ENCODE measurements around the gene CGB7.

- TF ChIP-seq CTCF (IDR thresholded peaks at IDR 0.05) (no peak), POLR2A (IDR thresholded peaks at IDR 0.05) (no peak), POLR2AphosphoS5 (IDR thresholded peaks at IDR 0.05) (no peak)
These were observed 34.0 kb upstream of the CGB7 start for GRCh38 chr19:49091391-49092038.

Measured in suprapubic skin (tissue), 4 donors.